GM04503 (cell line): Measurements from ENCODE around the gene ITGB1BP1.
A peak's percentile ranks its signal among the peaks of the same experiment; 100 is the strongest.
"Not testable (repeated sequence)": the region's sequence is repeated elsewhere in the genome, so short reads cannot be mapped to it uniquely, and the experiment has no call there.

Source experiments
- DNase-seq: peaks from one replicate; pipeline ENCODE4 v3.0.0-alpha.2; 2012; ENCODE audit warnings: low read depth

Gene ITGB1BP1

DNA sequence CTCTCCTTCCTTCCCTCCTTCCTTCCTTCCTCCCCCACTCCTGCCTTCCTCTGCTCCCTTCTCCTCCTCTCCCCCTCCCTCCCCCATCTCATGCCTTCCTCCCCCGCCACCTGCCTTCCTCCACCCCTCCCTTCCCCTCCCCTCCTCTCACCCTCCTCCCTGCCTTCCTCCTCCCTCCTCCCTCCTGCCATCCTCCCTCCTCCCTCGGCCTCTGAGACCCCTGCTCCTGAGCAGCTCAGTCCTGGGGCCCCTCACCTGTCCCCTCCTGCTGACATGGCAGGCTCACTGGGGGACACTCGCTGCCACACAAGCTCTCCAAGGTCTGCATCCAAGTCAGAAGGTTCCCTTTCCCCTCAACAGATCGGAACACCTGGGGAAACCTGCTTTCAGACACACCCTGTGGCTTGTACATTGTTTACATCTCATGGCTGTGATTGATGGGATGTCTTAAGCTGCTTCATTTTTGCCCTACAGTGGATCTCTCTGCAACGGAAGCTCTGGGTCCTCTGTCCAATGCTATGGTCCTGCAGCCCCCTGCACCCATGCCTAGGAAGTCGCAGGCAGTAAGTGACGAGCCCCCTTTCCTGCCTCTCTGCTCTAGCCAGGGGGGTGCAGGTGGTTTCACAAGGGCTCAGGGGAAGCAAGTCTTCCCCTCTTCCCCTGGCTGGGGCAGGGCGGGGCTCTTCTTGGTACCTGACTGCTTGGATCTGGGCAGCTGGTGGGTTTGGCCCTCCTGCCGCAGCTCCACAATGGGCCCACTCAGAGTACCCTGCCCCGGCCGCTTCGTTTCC lies 22.9 kb downstream of the ITGB1BP1 start:
- DNase-seq, result no peak

- DNase-seq, result no peak
These were observed 24.2 kb downstream of the ITGB1BP1 start for GRCh38 chr2:9398881-9399780.

- DNase-seq, result not testable (repeated sequence)
These were observed 25.1 kb downstream of the ITGB1BP1 start for GRCh38 chr2:9398251-9398650.

DNA sequence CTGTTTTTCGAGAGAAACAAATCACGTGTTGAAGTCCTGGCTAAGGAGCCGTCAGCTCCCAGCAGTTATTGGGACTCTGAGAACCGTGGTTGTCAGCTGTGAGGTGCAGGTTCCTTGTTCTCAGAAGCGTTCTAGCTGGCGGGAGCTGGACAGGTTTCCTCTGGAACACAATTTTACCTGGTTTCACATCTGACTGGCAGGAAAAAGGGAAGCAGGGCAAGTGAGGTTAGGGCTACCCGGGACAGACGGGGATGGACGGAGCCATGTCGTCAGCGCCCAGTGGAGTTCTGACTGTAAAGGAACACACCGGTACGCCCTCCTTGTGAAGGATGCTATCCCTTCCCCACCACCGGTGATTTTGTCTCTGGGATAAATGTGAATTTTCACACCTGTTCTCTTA lies 26.1 kb downstream of the ITGB1BP1 start:
- no peak for DNase-seq

- DNase-seq, result no peak
These were observed 28.5 kb downstream of the ITGB1BP1 start for GRCh38 chr2:9394816-9395215.

DNA sequence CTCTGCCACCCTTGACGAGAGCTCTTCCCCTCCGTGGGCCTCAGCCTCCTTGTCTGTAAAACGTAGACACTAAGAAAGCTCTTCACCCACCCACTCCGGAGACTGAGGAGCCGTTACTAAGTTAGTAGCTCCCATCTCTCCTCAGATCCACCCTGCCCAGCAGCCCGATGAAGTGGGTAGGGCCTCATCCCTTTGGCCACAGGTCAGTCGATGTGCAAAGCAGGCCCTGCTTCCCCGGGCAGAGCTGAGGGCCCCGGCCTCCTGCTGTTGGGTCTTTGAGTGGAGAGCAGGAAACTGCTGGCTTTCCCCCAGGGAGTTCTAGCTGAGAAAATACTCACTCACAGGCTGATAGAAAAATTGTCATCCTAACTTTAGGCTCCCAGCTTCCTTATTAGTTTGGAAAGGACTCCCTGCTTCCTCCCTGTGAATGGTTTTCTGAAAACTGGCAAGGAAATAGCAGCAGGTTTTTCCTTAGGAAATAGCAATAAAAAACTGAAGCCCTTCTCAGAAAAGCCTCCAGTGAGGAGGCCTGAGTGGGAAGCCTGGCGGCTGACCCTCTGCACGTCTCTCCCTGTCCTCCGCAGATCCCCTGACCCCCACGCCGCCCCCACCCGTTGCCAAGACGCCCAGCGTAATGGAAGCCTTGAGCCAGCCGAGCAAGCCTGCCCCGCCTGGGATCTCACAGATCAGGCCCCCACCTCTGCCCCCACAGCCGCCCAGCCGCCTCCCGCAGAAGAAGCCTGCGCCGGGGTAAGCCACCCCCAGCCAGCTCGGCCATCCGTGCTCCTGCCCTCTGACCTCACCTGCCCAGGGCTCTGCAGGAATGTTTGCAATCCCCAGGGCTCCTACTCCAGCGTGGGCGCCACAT lies 30.2 kb downstream of the ITGB1BP1 start:
- no peak for DNase-seq

DNA sequence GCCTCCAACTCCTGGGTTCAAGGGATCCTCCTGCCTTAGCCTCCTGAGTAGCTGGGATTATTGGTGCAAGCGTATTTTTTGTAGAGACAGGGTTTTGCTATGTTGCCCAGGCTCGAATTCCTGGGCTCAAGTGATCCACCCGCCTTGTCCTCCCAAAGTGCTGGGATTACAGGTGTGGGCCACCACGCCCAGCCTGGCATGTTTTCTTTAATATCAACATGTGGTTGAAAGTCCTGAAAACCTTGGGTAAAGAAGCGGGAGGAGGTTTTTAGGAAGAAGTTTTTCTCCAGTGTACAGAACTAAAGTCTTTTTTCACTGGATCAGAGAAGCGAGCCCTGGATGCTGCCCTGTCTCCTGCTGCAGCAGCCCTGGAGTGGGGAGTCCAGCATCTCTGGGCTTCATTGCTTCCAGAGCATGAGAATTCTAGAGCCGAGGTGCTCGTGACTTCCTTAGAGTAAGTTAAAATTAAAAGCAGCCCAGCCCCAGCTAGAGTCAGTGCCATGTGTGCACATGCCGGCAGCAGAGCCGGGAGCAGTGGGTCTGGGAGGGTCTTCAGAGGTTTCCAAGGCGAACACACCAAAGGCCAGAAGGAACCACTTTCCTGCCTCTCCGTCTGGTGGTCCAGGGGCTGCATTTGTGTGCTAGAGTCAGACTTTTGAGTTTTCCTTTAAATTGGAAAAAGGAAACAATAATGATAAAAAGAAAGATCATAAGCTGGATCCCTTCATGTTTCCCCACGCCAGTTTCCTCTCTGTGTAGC lies 31.2 kb downstream of the ITGB1BP1 start:
- no peak for DNase-seq

DNA sequence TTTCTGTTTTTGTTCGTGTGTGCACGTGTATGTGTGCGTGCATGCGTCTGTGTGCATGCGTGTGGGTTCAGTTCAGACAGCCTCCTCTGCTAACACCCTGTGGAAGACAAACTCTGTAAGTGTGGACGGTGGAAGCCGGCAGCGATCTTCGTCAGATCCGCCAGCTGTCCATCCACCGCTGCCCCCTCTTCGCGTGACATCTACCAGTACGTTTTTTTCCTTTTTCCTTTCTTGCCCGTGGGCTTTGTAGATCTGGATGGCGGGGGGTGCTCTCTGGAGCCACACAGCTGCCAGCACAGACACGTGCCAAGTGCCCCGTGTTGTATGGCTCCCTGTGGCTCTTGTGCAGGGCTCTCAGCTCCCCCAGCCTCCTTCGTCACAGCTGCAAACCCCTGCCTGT lies 32.3 kb downstream of the ITGB1BP1 start:
- no peak for DNase-seq

GRCh38 chr2:9390151-9390850 lies 33.0 kb downstream of the ITGB1BP1 start:
- DNase-seq, result no peak

DNA sequence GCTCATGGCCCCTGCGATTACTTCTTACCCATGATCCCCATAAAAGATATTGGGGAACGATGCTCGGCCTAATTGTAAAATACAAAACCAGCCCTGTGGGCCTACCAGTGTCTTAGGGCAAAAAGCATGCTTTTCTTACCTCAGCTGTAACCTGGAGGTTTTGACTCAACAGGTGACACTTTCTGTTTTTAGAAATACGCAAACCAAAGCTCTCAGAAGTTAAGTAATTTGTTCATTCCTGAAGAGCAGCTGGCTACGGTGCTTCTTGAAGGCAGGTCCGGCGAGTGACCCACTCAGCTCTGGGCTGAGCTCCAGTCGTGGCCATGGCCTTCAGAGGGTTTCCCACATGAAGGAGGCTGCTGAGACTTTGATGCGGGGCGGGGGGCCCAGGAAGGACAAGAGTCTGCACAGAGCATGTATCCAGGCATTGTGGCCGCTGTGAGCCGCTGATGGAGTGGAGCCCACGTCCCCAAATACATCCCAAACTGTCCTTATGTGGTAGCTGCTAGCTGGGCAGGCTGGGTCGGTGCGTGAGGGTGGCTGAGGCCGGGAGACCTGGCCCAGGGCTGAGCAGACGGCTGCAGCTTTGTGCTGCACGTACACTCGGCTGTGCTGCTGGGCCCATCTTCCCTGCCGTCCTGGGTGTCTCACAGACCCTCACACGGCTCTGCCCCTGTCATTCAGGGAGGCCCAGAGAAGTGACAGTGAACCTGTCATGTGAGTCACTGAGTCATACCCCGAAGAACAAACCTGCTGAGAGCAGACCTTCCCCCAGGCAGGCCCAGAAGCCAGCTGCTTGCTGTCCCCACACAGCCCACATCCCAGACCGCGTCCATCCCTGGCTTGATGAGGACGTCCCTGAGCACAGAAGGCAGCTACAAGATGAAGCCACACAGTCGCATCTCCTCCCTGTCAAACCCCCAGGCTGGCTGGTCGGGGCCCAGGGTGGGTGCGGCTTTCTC lies 34.1 kb downstream of the ITGB1BP1 start:
- no peak for DNase-seq

- no peak for DNase-seq
These were observed 35.1 kb downstream of the ITGB1BP1 start for GRCh38 chr2:9388199-9388681.

GRCh38 chr2:9385841-9386240 lies 37.5 kb downstream of the ITGB1BP1 start:
- DNase-seq, result peak; percentile 23

- DNase-seq, result no peak
These were observed 38.8 kb downstream of the ITGB1BP1 start for GRCh38 chr2:9384521-9384920.

GRCh38 chr2:9382604-9383235 lies 40.6 kb downstream of the ITGB1BP1 start:
- DNase-seq, result no peak

- DNase-seq, result peak; percentile 84
These were observed 42.4 kb downstream of the ITGB1BP1 start for GRCh38 chr2:9380702-9381628.

DNA sequence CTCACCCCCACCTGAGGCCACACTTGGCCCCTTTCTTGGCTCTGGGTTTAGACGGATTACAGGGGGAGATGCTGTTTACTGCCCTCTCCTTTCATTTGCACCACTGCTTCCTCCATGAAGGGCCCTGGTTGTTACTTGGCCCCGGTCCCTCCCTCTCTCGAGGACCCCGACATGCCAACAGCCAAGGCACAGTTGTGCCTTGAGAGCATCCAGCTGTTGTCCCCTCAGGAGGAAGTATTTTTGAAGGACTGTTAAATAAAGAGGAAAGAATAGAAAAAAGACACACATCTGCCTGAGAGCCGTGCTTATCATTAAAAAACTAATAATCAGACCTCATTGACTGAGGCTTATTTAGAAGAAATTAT lies 44.0 kb downstream of the ITGB1BP1 start:
- DNase-seq, result no peak

DNA sequence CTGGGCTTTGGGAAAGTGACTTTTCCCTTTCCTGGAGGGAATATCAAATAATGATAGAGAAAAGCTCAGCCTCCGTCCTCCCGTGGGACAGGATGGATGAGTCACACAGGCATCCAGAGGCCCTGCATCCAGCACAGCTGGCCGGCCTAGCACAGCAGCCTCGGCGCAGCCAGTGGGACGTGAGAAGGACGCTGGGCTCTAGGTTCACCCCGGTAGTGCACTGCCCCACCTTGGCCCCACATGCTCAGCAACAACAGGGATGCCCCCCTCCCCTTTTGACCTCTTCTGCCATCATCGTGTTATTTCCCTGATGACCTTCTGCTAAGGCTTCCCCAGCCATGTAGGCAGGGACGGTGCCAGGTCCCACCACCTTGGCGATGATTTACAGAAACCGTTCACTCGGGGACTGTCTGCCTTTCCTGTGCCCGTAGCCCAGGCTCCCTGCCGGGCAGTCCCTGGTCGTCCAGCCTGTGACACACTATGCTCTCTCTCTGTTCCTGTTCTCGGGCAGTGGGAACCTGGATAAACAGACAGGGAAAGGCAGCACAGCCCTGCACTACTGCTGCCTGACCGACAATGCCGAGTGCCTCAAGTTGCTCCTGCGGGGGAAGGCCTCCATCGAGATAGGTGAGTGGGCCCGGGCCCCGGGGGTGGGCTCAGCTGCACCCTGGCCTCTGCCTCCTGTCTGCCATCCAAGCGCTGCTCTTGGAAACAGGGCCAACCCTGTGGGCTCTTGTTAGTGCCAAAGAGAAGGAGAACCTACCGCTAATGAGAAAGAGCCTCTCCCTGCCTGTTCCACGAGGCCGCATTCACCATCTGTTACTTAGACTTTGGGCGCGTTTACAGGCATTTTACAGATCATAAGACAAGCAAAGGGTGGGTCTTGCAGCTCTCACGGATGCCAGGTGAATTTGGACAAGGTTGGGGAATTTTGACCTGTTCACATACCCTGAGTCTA lies 44.6 kb downstream of the ITGB1BP1 start:
- peak; percentile 30 for DNase-seq
